Astrocyte of the spinal cord (primary cell): ENCODE data around the gene LRRC4B.
A peak's percentile ranks its signal among the peaks of the same experiment; 100 is the strongest.

Experiments
- DNase-seq: peaks from one replicate; pipeline ENCODE4 v3.0.0; 2011; ENCODE audit warnings: low read depth, low spot score
- H3K4me3 ChIP-seq: 2 replicates; pipeline ENCODE4 v1.5.1; 2011; ENCODE audit warnings: low read depth, mild to moderate bottlenecking, low read length, moderate library complexity
- in situ Hi-C: cut with HindIII; loops from 2 replicates; pipeline ENCODE4 v1.10.0; 2017; ENCODE audit warnings: low sequenced_read_pairs
- TF ChIP-seq, protein P1 (sequence below): IDR thresholded peaks from 2 replicates; pipeline ENCODE4 v1.5.1; 2012; ENCODE audit warnings: low read depth, mild to moderate bottlenecking, low read length, inconsistent platforms

LRRC4B gene

DNA sequence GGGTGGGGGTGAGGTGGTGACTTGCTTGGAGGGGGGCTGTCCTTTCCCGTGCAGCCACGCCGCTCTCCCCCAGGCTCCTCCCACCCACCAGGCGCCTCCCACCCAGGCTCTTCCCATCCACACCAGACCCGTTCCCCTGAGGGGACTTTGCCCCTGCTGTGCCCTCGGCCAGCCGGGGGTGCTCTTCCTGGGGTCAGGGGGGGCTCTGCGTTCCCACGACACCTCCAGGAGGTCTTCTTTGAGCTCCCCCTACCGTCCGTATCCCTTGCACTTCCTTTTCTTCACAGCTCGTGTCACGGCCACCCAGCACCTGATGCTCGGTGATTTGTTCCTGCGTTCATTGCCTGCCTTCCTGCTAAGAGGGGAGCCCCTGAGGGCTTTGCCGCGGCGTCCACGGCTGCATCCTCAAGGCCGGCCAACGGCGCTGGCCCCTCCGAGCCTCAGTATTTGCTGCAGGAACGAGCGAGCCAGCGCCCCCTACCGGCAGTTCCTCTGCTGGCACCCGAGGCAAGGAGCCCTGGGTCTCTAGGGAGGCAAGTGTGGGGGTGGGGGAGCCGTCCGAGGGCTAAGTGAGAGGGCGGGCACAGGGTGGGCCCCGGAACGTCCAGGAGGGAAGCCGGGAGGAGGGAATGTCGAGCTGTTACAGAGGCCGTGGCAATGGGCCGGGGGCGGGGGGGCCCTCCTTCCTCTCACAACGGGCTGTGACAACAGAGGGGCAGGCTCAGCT lies 11.8 kb downstream of the LRRC4B start:
- peak; percentile 45 for DNase-seq
- TF ChIP-seq, protein P1, sequence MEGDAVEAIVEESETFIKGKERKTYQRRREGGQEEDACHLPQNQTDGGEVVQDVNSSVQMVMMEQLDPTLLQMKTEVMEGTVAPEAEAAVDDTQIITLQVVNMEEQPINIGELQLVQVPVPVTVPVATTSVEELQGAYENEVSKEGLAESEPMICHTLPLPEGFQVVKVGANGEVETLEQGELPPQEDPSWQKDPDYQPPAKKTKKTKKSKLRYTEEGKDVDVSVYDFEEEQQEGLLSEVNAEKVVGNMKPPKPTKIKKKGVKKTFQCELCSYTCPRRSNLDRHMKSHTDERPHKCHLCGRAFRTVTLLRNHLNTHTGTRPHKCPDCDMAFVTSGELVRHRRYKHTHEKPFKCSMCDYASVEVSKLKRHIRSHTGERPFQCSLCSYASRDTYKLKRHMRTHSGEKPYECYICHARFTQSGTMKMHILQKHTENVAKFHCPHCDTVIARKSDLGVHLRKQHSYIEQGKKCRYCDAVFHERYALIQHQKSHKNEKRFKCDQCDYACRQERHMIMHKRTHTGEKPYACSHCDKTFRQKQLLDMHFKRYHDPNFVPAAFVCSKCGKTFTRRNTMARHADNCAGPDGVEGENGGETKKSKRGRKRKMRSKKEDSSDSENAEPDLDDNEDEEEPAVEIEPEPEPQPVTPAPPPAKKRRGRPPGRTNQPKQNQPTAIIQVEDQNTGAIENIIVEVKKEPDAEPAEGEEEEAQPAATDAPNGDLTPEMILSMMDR, result peak; percentile 85
- H3K4me3 ChIP-seq, result peak overlapping the region; percentile 22
- in situ Hi-C loops, result no loop called here

DNA sequence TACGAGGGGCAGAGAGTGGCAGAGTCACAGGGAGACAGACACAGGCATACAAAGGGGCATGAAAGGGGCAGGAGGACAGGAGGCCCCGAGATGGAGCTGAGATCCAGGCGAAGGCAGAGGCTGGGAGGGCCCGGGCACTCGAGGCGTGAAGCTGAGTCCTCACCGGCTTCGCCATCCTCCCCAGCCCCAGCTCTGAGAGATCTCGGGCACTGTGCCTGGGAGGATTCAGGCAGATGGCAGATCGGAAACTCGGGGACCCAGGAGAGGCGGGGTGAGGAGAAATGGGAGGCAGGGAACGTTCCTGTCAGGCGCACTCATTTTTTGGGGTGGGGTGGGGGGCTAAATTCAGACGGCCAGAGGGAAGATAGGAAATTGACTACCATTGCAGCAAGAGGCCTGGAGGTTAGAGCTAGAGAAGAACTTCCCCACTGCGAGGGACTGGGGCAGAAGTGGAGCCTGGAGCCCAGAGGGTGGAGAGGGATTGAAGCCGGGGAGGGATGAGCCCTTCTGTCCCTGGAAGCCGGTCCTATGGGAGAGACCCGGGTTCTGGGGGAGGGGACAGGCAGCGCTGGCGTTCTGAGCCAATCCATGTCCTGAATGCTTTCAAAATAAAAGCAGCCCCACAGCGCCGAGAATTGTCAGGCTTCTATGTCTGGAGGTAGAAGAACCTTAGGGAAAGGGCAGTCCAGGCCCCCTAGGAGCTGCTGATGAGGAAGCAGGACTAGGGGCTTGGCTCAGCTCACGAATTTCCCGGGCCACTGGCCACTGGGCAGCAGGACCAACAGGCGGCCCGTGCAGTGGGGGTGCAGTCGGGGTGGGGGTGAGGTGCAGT lies 12.6 kb downstream of the LRRC4B start:
- TF ChIP-seq, protein P1, result no peak
- H3K4me3 ChIP-seq, result no peak overlapping the region
- in situ Hi-C loops, result no loop called here
- no peak for DNase-seq

DNA sequence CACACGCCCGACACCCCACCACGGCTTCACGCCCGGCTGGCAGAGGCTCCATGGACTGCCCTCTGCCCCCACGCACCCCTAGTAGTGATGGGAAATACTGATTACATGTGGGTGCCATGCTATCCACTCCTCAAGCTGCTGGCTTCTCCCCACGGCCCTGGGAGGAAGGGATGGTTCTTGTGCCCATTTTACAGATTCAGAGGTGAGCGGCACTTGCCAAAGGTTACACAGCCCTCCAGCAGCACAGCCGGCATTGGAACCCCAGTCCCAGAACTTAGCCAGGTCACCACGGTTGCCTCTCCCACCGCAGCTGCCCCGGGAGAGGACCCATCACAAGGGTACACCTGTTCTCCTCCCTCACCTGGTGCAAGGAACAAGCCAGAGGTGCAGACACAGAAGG lies 13.2 kb downstream of the LRRC4B start:
- H3K4me3 ChIP-seq, result no peak overlapping the region
- in situ Hi-C loops, result no loop called here
- TF ChIP-seq, protein P1, result no peak
- DNase-seq, result no peak

DNA sequence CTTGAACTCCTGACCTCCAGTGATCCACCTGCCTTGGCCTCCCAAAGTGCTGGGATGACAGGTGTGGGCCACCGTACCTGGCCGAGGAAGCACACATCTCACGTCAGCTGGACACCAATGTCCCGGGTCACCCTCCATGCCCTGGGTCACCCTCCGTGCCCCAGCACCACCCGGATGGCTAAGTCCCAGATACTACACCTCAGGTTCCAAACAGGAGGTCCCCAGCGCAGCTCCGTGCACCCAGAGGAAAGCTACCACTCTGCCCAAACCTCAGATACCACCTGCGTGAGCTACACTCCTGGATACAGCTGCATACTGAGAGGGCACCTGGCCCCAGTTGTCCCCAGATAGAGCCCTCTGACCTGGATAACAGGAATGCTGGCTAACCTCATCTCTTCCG lies 14.0 kb downstream of the LRRC4B start:
- in situ Hi-C loops, result no loop called here
- TF ChIP-seq, protein P1, result no peak
- DNase-seq, result no peak
- no peak overlapping the region for H3K4me3 ChIP-seq

DNA sequence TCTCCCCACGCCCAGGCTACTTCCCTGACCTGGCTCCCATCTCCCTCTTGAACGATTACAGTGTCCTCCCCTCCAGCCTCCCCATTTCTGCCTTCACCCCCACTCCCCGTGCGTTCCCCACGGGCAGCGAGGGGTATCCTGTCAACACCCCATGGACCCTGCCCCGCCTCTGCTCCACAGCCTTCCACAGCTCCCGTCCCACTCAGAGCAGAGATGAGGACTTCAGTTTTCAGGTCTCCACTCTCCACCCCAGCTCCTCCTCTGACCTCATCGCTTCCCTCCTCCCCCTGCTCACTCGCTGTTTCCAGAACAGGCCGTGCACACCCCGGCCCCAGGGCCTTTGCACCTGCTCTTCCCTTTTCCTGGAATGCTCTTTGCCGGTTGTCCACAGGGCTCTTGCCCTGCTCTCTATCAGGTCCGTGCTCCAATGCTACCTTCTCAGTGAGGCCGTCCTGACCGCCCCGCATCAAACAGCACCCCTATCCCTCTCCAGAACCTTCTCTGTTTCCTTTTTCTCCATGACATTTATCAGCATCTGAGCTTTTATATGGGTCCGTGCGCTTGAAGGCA lies 15.0 kb downstream of the LRRC4B start:
- in situ Hi-C loops, result no loop called here
- DNase-seq, result no peak
- TF ChIP-seq, protein P1, result no peak
- no peak overlapping the region for H3K4me3 ChIP-seq

DNA sequence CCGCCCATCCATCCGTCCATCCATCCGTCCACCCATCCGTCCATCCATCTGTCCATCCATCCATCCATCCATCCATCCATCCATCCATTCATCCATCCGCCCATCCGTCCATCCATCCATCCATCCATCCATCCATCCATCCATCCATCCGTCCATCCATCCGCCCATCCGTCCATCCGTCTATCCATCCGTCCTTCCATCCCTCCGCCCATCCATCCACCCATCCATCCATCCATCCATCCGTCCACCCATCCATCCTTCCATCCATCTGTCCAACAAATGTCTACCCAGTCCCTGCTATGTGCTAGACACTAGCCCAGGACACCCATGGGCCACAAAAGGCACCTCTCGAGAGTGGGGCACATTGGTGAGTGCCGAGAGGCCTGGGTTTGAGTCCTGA lies 15.7 kb downstream of the LRRC4B start:
- TF ChIP-seq, protein P1, result no peak
- no peak overlapping the region for H3K4me3 ChIP-seq
- no peak for DNase-seq
- in situ Hi-C loops, result no loop called here
